Epithelial cell of esophagus (primary cell): ENCODE data around the gene COL20A1.

ENCODE experiments used
- DNase-seq: peaks from one replicate; pipeline ENCODE4 v3.0.0; 2010; ENCODE audit warnings: low read depth
- H3K4me3 ChIP-seq: 2 replicates; pipeline ENCODE4 v1.5.1; 2011; ENCODE audit warnings: mild to moderate bottlenecking, low read length, control low read depth
- TF ChIP-seq, protein P1 (sequence below): IDR thresholded peaks from 2 replicates; pipeline ENCODE4 v1.5.1; 2011; ENCODE audit warnings: low read depth, mild to moderate bottlenecking, low read length, control low read depth, inconsistent platforms; ENCODE audit not compliant: insufficient read depth; ENCODE audit errors: missing control alignments

The COL20A1 gene

DNA sequence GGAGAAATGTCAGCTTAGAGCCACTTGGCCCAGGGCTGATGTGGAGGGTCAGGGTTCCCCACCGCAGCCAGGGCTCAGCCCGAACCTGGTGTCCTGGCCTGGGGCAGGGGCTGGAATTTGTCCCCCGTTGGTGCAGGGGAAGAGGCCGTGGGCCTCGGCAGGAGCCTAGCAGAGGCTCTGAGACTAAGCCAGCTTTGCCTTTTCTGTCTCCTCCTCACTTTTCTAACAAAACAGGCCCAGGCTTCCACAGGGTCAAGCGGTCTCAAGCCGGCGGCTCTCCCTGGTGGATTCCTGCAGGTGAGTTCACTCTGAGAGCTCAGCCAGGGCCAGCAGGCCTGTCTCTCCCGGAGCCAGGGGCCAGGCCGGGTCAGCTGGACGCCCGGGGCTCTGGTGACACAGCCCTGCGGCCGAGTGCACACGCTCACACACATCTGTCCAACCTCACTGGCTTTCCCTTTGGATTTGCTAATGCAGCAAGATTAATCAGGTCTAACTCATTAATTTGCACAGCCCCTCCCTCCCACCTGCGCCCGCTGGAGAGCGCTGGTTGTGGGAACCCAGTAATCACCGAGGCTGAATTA lies 71.1 kb downstream of the COL20A1 start:
- TF ChIP-seq, protein P1, sequence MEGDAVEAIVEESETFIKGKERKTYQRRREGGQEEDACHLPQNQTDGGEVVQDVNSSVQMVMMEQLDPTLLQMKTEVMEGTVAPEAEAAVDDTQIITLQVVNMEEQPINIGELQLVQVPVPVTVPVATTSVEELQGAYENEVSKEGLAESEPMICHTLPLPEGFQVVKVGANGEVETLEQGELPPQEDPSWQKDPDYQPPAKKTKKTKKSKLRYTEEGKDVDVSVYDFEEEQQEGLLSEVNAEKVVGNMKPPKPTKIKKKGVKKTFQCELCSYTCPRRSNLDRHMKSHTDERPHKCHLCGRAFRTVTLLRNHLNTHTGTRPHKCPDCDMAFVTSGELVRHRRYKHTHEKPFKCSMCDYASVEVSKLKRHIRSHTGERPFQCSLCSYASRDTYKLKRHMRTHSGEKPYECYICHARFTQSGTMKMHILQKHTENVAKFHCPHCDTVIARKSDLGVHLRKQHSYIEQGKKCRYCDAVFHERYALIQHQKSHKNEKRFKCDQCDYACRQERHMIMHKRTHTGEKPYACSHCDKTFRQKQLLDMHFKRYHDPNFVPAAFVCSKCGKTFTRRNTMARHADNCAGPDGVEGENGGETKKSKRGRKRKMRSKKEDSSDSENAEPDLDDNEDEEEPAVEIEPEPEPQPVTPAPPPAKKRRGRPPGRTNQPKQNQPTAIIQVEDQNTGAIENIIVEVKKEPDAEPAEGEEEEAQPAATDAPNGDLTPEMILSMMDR: no peak
- no peak for DNase-seq
- H3K4me3 ChIP-seq: no peak overlapping the region

DNA sequence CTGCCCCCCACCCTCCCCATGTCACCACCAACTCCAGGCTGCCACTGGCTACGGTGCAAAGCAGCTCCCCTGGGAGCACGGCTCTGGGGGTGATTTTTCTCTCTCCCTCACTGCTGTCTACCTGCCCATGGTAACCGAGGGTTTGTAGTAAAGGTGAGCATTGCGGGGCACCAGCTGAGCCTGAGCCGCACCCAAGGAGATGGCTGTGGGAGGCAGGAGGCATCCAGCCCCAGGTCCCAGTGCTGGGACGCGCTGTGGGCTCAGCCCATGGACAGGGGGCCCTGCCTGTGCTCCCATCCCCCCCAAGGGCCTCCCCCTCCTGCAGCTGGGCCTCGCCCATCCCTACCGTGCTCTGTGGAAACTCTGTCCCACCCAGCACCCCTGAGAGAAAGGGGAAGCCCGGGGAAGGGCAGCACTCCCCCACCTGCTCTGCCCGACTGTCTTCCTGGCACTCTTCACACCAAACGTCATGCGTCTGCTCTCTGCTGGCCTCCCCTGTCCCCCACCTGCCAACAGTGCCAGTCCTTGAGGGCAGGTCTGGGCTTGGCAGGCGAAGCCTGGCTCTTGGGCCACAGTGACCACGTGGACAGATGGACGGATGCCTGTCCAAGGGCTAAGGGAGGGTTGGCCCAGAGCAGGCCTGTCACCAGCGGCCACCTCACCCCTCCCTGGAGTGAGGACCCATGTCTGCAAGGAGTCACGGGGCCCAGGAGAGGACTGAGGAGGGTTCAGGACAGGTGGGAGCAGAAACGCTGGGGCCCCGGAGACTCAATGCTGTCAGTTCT lies 72.0 kb downstream of the COL20A1 start:
- no peak for DNase-seq
- TF ChIP-seq, protein P1: no peak
- no peak overlapping the region for H3K4me3 ChIP-seq

DNA sequence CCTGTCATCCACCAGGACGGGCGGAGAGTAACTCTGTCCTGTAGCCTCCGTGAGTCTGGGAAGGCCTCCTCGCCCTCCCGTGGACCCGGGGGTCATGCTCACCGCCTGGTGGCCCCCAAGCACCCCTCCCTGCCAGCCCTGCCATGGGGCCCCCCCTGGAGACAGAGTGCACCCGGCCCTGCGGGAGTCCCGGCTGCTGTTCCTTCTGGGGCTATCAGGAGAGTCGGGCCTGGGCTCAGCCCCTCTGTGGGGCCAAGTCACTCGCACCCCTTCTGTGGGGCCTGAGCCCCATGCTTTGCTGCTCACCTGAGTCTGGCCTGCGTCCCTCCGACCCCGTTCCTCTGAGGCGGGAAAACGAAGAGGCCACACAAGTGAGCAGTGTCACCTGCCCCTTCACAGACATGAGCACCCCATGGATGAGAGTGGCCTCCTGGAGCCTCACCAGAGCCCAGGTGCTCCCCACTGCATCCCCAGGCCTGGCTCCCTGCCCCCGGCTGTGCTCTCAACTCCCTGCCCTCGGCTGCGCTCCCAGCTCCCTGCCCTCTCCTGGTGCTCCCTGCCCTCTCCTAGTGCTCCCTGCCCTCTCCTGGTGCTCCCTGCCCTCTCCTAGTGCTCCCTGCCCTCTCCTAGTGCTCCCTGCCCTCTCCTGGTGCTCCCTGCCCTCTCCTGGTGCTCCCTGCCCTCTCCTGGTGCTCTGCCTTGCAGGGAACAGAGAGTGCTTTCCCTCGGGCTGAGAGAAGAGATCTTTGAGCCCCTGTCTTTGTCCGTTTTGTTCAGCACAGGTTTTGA lies 72.8 kb downstream of the COL20A1 start:
- DNase-seq: no peak
- TF ChIP-seq, protein P1: no peak
- H3K4me3 ChIP-seq: no peak overlapping the region

DNA sequence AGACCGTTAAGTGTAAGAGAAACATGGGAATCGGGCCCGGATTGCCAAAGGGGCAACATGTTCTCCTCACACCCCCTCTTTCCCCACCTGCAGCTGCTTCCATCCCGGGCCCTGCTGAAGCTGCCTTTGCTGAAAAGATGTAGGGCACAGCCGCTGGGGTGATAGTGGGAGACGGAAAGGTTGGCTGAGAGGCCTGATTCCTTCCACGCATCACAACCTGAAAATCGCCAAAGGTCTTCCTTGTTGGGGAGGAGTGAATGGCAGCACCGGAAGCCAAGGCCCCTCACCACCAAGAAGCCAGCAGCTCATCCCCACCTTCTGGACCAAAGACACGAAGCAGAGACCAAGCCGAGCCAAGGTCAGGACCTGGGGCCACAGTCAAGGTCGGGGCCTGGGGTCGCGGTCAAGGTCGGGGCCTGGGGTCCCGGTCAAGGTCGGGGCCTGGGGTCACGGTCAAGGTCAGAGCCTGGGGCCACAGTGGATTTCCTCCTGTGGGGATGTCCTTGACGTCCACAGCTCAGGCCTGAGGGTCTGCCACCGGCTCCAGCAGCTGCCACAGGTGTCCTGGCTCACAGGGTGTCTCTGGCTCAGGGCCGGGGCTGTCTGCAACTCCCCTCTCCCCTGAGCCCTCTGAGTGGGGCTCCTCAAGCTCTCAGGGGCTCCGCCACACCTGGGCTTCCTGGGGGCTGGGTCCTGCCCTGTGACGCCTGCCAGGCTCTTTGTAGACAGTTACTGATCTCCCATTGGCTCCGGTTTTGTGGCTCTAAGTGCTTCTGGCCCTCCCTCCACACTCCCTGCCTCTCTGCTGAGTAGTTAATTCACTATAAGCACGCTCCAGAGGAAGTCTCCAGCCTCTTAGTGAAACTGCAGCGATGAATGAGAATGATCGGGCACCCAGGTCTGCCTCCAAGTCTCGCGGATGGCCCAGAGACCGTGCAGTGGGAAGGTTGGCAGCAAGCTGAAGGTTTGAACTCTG lies 73.7 kb downstream of the COL20A1 start:
- no peak overlapping the region for H3K4me3 ChIP-seq
- no peak for DNase-seq
- TF ChIP-seq, protein P1: no peak

DNA sequence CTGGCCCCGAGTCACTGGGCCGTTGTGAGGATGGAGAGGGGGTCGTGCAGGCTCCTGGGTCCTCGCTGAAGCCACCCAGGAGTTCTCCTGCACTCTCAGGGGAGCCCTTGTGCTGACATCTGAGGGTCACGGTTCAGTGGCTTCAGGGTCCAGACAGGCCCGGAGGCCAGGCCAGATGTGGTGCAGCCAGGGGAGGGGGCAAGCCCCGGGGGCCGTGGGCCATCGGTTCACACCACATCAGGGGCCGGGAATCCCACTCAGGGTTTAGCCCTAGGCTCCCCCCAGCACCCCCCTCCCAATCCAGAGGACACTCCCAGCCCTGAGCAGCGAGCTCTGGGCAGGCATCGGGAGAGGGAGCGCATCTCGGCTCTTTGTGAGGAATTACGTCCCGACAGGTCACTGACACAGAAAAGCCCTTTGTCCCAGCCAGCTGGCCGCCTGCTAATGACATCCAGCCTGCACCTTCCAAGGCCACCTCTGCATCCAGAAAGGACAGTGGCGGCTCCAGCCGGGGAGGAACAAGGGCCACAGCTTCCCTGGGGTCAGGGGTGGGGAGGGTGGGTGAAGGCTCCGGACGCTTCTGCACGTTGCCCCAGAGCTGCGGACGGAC lies 74.6 kb downstream of the COL20A1 start:
- no peak overlapping the region for H3K4me3 ChIP-seq
- no peak for DNase-seq
- TF ChIP-seq, protein P1: no peak

DNA sequence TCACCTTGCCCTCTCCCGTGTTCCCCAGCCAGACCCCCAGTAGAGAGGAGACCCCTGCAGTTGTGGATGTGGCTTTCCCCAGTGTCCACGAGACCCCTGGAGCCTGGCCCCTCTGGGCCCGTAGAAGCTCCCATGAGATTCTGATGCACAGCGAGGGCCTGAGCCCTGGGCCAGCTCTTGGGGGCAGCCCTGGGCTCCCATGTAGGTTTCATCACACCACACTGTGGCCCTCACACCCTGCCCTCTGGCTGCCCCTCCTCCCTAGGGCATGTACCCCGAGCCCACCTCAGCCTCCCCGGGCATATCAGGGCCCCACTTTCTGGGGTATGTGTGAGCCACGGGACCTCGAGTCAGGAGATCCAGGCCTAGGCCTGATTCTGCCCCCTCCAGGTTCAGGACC lies 75.2 kb downstream of the COL20A1 start:
- DNase-seq: no peak
- TF ChIP-seq, protein P1: no peak
- no peak overlapping the region for H3K4me3 ChIP-seq
